Pancreas (tissue), 10 donors: ENCODE measurements around the gene CETP. TPM values are rescaled to one million over a fixed set of nuclear protein-coding genes. Genes with fewer than 3 reads are reported as not detected.

Experiments used
- ATAC-seq, 4 donors: fragments of 200-7000 bp; cut with Tn5 transposase; one replicate each; pipeline versions ENCODE4 v1.8.0 to v1.9.1; 2020; ENCODE audit warnings: mild to moderate bottlenecking in 4 of 4, moderate library complexity in 4 of 4
- DNase-seq, 6 donors: peaks; one replicate each; pipeline ENCODE4 v3.0.0-alpha.2; 2020
- FAIRE-seq: peaks from 2 replicates; lab custom pipeline; 2012; peaks lifted over from hg19 to GRCh38; lab: Jason Lieb, UNC
- H3K27ac ChIP-seq, 4 donors: fragments of 200-600 bp; sonication (generic); 1 replicate in 3 of 4; 2 replicates in 1 of 4; pipeline versions ENCODE4 v1.5.0 to v1.8.0; 2020
- H3K27me3 ChIP-seq, 4 donors: fragments of 200-600 bp; one replicate each; pipeline ENCODE4 v1.8.0; 2021
- H3K36me3 ChIP-seq, 3 donors: fragments of 200-600 bp; sonication (generic) in 1 of 3; one replicate each; pipeline versions ENCODE4 v1.5.0 to v1.8.0; 2020 to 2021
- H3K4me1 ChIP-seq, 3 donors: fragments of 200-600 bp; one replicate each; pipeline ENCODE4 v1.8.0; 2021
- H3K4me3 ChIP-seq, 4 donors: fragments of 200-600 bp; sonication (generic) in 2 of 4; one replicate each; pipeline versions ENCODE4 v1.5.0 to v1.8.0; 2020 to 2021
- H3K9me3 ChIP-seq, 4 donors: fragments of 200-600 bp; one replicate each; pipeline ENCODE4 v1.8.0; 2021
- CTCF ChIP-seq, 4 donors: fragments of 200-600 bp; sonication (generic) in 3 of 4; IDR thresholded peaks; one replicate each; pipeline versions ENCODE4 v1.5.0 to v1.8.0; 2021; ENCODE audit warnings: antibody characterized with exemption in 4 of 4
- WGBS, 2 donors: extraction: QIAGEN DNeasy Blood & Tissue Kit; methylation state at CpG; one replicate each; pipeline ENCODE4 v1.1.7; 2013; 5-methylcytosine and 5-hydroxymethylcytosine counted together
- intact Hi-C, 3 donors: fragments of 100-400 bp; cut with DNase I; formaldehyde crosslinking; loops; one replicate each; pipeline versions ENCODE4 v1.11.1 to v1.14.2; 2022
- polyA plus RNA-seq, 2 donors: library from polyadenylated mRNA; stranded (reverse); fragments of 200-250 nt; gene quantifications; one replicate each; pipeline ENCODE4 v1.2.3, GENCODE V29; 2013
- total RNA-seq, 6 donors: library from RNA; stranded (reverse); fragmentation: NEBNext Ultra II Directional in 4 of 6; extraction: Animal tissue kit (Norgen Biotek cat#: 25700) in 4 of 6; gene quantifications; one replicate each; pipeline versions ENCODE4 v1.2.1 to v1.2.4, GENCODE V29; 2021 to 2023
- donor health status: healthy with polysubstance abuse.
- donor health status: DM: no; HTN: no; CAD: no; lungs with moderate emphysema.
- donor health status: DM: no; HTN: no; CAD: no.
- donor health status: control.
- donor health status: control.
- donor health status: Bipolar disorder and iron deficiency.
- donor health status: DM: yes; HTN: yes; CAD: no.
- donor health status: DM: no; HTN: no; CAD: no.
- donor health status: DM: no; HTN: no; CAD: no.
- donor health status: DM: yes; HTN: yes; CAD: no.

The CETP gene
- total and polyA plus RNA-seq, 8 donors = 0.12 to 1.0 (median 0.26) TPM; not detected in 1

GRCh38 chr16:56964243-56965148 is 2.7 kb downstream of the CETP start:
- peak; percentile 70 to 86 (median 78) for TF ChIP-seq CTCF (IDR thresholded peaks at IDR 0.05)
- no peak for FAIRE-seq
- intact Hi-C loops = no loop called here
- H3K27ac ChIP-seq = no peak overlapping the region
- peaks cover 0 to 3% (median 0%) of the 10 kb centered on the region in 3 donors for H3K4me1 ChIP-seq
- DNase-seq = peak; percentile 72 to 92 (median 86)
- peak; percentile 69 to 95 (median 86) for ATAC-seq
- H3K4me3 ChIP-seq = no peak overlapping the region
- no peaks in the 10 kb centered on the region for H3K36me3 ChIP-seq
- H3K9me3 ChIP-seq = no peaks in the 10 kb centered on the region
- WGBS, 2 donors = 45 to 46% methylated on average over 30 of the region's 30 CpGs
- no peaks in the 10 kb centered on the region for H3K27me3 ChIP-seq

GRCh38 chr16:56965149-56966092 is 3.7 kb downstream of the CETP start:
- Histone ChIP-seq H3K27ac (no peak overlapping the region), H3K4me3 (no peak overlapping the region), H3K36me3 (no peaks in the 10 kb centered on the region), H3K4me1 (peaks cover 0 to 3% (median 0%) of the 10 kb centered on the region in 3 donors), H3K9me3 (no peaks in the 10 kb centered on the region), H3K27me3 (no peaks in the 10 kb centered on the region)
- intact Hi-C loops = no loop called here
- 78 to 93% methylated on average over 12 of the region's 12 CpGs for WGBS, 2 donors
- ATAC-seq = peak in 1 of 4 donors; percentile 35
- FAIRE-seq = no peak
- no peak for TF ChIP-seq CTCF (IDR thresholded peaks at IDR 0.05)
- DNase-seq = no peak

- intact Hi-C loops = no loop called here
- no peak for ATAC-seq
Measured at GRCh38 chr16:56966093-56966475, 4.3 kb downstream of the CETP start.

GRCh38 chr16:56967733-56968132 is 6.0 kb downstream of the CETP start:
- WGBS, 2 donors = 25 to 26% methylated on average over 2 of the region's 2 CpGs
- ATAC-seq (no peak), DNase-seq (no peak), FAIRE-seq (no peak)
- H3K36me3 ChIP-seq = no peaks in the 10 kb centered on the region
- H3K27ac ChIP-seq = no peak overlapping the region
- no peaks in the 10 kb centered on the region for H3K9me3 ChIP-seq
- no peak overlapping the region for H3K4me3 ChIP-seq
- TF ChIP-seq CTCF (IDR thresholded peaks at IDR 0.05) = no peak
- intact Hi-C loops = no loop called here
- peaks cover 0 to 7% (median 0%) of the 10 kb centered on the region in 3 donors for H3K4me1 ChIP-seq
- H3K27me3 ChIP-seq = no peaks in the 10 kb centered on the region

More at GRCh38 chr16:56966093-56966475, 4.3 kb downstream of the CETP start:
- no peak for DNase-seq
- H3K4me1 ChIP-seq = peaks cover 0 to 6% (median 0%) of the 10 kb centered on the region in 3 donors
- no peaks in the 10 kb centered on the region for H3K9me3 ChIP-seq
- H3K36me3 ChIP-seq = no peaks in the 10 kb centered on the region
- H3K27ac ChIP-seq = no peak overlapping the region
- H3K4me3 ChIP-seq = no peak overlapping the region
- H3K27me3 ChIP-seq = no peaks in the 10 kb centered on the region
- TF ChIP-seq CTCF (IDR thresholded peaks at IDR 0.05) = no peak
- FAIRE-seq = no peak
- WGBS, 2 donors = 86 to 91% methylated on average over 3 of the region's 3 CpGs
